Measurements from ENCODE around the gene KRT86. TPM values are rescaled to one million over a fixed set of nuclear protein-coding genes. Genes with fewer than 3 reads are reported as not detected.

The KRT86 gene
- total and polyA plus RNA-seq, 2 experiments from 2014 or later, result 0.16 TPM; not detected in 1

DNA sequence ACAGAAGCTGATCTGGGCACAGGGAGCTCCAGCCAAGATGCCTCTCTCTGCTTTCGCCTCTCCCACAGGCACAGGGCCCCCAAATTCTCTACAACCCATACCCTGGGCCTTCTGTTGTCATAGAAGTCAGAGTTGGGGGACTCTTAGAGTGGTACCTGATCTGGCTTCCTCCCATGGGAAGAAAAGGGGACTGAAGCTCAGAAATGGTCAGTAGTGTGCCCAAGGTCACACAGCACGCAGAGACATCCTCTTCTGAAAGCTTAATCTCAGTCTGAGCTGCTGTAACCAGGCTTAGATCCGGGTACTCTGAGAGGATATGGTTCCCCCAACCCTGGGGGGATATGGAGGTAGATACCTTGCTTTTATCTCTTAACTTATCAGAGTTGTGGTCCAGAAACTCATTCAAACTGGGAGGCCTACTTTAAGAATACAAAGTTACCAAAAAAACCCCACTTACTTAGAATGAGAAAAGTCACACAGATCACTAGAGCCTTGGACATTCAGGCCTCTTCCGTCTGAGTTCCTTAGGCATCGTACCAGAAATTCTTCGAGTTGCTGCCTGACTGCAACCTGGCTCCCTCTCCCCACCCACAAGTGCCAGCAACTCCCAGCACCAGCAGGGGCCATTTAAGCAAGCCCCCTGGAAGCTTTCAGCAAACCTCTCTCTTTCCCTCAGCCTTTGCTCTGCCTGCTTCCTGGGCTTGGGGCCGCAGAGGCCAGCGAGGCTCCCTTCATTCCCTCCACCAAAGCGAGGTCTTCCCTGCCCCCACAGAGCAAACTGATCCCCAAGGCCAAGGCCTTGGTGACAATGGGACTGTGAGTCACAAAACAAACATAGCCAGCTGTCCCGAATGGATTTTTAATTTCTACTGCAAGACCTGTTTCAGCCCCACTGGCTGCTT is 27.5 kb upstream of the KRT86 start (continued):
- TF ChIP-seq, protein P1, sequence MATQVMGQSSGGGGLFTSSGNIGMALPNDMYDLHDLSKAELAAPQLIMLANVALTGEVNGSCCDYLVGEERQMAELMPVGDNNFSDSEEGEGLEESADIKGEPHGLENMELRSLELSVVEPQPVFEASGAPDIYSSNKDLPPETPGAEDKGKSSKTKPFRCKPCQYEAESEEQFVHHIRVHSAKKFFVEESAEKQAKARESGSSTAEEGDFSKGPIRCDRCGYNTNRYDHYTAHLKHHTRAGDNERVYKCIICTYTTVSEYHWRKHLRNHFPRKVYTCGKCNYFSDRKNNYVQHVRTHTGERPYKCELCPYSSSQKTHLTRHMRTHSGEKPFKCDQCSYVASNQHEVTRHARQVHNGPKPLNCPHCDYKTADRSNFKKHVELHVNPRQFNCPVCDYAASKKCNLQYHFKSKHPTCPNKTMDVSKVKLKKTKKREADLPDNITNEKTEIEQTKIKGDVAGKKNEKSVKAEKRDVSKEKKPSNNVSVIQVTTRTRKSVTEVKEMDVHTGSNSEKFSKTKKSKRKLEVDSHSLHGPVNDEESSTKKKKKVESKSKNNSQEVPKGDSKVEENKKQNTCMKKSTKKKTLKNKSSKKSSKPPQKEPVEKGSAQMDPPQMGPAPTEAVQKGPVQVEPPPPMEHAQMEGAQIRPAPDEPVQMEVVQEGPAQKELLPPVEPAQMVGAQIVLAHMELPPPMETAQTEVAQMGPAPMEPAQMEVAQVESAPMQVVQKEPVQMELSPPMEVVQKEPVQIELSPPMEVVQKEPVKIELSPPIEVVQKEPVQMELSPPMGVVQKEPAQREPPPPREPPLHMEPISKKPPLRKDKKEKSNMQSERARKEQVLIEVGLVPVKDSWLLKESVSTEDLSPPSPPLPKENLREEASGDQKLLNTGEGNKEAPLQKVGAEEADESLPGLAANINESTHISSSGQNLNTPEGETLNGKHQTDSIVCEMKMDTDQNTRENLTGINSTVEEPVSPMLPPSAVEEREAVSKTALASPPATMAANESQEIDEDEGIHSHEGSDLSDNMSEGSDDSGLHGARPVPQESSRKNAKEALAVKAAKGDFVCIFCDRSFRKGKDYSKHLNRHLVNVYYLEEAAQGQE (IDR thresholded peaks at IDR 0.05; ENCODE audit: unreplicated experiment), result no peak

DNA sequence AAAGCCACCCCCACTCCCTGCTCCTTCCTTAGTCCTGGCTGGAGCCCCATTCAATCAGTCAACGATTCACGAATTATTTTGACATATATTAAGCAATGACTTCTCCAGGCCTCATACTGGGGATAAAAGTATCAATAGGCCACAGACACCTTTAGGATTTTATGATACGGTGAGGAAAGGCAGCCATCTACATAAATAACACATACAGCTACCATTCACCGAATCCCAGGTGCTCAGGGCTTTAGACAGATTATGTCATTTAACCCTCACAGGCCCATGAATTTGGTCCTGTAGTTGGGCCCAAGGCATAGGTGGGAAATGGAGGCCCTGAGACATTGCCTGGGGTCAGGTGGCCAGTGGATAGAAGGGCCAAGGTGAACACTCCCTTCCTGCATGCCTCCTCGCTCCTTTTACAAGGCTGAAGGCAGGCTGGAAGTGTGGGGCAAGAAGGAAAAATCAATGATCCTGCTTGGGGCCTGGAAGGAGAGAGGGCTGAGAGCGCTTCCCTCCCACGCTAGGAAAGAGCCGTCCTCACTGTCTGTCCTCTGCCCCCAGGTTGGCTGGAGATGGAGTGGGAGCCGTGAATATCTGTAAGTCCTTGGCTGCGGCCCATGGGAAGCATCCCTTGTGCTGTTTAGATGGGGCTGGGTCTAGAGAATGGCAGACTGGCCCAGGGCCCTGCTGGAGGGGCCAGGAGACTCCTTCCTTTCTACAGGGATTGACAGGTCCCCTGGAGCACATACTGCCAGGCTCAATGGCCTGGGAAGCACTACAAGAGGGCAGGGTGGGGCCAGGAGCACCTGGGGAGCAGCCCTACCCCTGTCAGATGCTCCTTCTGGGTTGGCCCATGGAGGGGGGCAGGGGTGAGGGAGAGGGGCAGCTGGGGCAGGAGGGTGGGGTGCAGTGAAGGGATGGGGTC is 26.6 kb upstream of the KRT86 start:
- Histone ChIP-seq H2AFZ (no peak overlapping the region), H3K4me1 (ENCODE audit: insufficient read depth) (no peaks in the 10 kb centered on the region), H4K20me1 (replicated peaks; ENCODE audit: insufficient read depth) (no peaks in the 10 kb centered on the region), H3K27ac (ENCODE audit: low read depth) (no peak overlapping the region), H3K79me2 (replicated peaks; ENCODE audit: insufficient read depth) (no peaks in the 10 kb centered on the region), H3K27me3 (ENCODE audit: insufficient read depth) (peaks cover 25% of the 10 kb centered on the region), H3K4me3 (no peak overlapping the region), H3K36me3 (ENCODE audit: insufficient read depth) (no peaks in the 10 kb centered on the region), H3F3A (replicated peaks; ENCODE audit: low read depth) (no peaks in the 10 kb centered on the region), H3K4me2 (peak overlapping the region; percentile 48; the same call in 1 of the 2 replicates), H3K9me2 (ENCODE audit: insufficient read depth) (no peaks in the 10 kb centered on the region)
- Mint-ChIP-seq H3K9me3 (no peaks in the 10 kb centered on the region), H3K4me1 (peaks cover 50% of the 10 kb centered on the region), H3K27me3 (ENCODE audit: insufficient read depth, low read depth, poor library complexity) (peaks cover 35% of the 10 kb centered on the region), H3K4me3 (peak overlapping the region; percentile 12; the same call in 1 of the 3 replicates), H3K36me3 (ENCODE audit: low read depth) (0 out of 3 replicates have a peak, but pooled peaks cover 3% of the 10 kb centered on the region), H3K27ac (no peak overlapping the region)
- ATAC-seq, result no peak
- no peak for DNase-seq (ENCODE audit: low spot score)
- TF ChIP-seq, protein P2, sequence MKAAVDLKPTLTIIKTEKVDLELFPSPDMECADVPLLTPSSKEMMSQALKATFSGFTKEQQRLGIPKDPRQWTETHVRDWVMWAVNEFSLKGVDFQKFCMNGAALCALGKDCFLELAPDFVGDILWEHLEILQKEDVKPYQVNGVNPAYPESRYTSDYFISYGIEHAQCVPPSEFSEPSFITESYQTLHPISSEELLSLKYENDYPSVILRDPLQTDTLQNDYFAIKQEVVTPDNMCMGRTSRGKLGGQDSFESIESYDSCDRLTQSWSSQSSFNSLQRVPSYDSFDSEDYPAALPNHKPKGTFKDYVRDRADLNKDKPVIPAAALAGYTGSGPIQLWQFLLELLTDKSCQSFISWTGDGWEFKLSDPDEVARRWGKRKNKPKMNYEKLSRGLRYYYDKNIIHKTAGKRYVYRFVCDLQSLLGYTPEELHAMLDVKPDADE (IDR thresholded peaks at IDR 0.05), result no peak
- TF ChIP-seq, protein P1 (IDR thresholded peaks at IDR 0.05; ENCODE audit: unreplicated experiment), result no peak
- TF ChIP-seq CREB1 (CRISPR knock-in tag; IDR thresholded peaks at IDR 0.05; ENCODE audit: low read depth) (no peak), ZNF331 (CRISPR knock-in tag; IDR thresholded peaks at IDR 0.05; ENCODE audit: low read depth) (no peak), NANOG (IDR thresholded peaks at IDR 0.05; ENCODE audit: borderline replicate concordance) (no peak), EZH2 (IDR thresholded peaks at IDR 0.05; ENCODE audit: low read depth, unreplicated experiment) (no peak)
